Neural progenitor cell (in vitro differentiated cells): ENCODE data around the gene KLHL3.

ENCODE experiments used
- CTCF ChIP-seq: fragments of 200-600 bp; sonication (generic); IDR thresholded peaks from 2 replicates; pipeline ENCODE4 v1.5.1; 2017; ENCODE audit warnings: antibody characterized with exemption, mild to moderate bottlenecking
- EZH2 ChIP-seq: fragments of 200-600 bp; sonication (generic); IDR thresholded peaks from 2 replicates; pipeline ENCODE4 v1.6.1; 2017; ENCODE audit warnings: antibody characterized with exemption, mild to moderate bottlenecking, moderate library complexity
- EZH2phosphoT487 ChIP-seq: fragments of 200-600 bp; sonication (generic); IDR thresholded peaks from 2 replicates; pipeline ENCODE4 v1.6.1; 2017; ENCODE audit warnings: antibody characterized with exemption

- TF ChIP-seq CTCF (no peak), EZH2 (no peak), EZH2phosphoT487 (no peak)
Measured at GRCh38 chr5:137621861-137622823, 113.7 kb downstream of the KLHL3 start.
